PC-9 (cell line): ENCODE measurements around the gene CA5A. TPM values are rescaled to one million over a fixed set of nuclear protein-coding genes. Genes with fewer than 3 reads are reported as not detected.
"Not testable (repeated sequence)": the region's sequence is repeated elsewhere in the genome, so short reads cannot be mapped to it uniquely, and the experiment has no call there.

Source experiments
- BruUV-seq: library from RNA; stranded (reverse); fragments of 400-500 nt; replicated peaks from 2 replicates; lab custom pipeline; 2021; lab: Mats Ljungman, UMichigan
- CTCF ChIA-PET: fragments of 300-600 bp; sonication (Branson Sonifier 250); formaldehyde crosslinking; loops from one replicate; lab custom pipeline; 2022; ENCODE audit warnings: antibody characterized with exemption; lab: Charles Lee
- POLR2A ChIA-PET: fragments of 300-600 bp; sonication (Branson Sonifier 250); formaldehyde crosslinking; loops from one replicate; lab custom pipeline; 2022; ENCODE audit warnings: antibody characterized with exemption; ENCODE audit not compliant: unreplicated experiment; lab: Charles Lee
- DNase-seq, 2 experiments: peaks; one replicate each; pipeline versions ENCODE4 v3.0.0 to v3.0.0-alpha.2; 2015 to 2022; ENCODE audit warnings: mixed read lengths in 1 of 2
- H2AFZ ChIP-seq: fragments of 200-600 bp; sonication (generic); 2 replicates; pipeline ENCODE4 v1.8.1; 2017; ENCODE audit warnings: antibody characterized with exemption
- H3F3A ChIP-seq: fragments of 200-600 bp; sonication (generic); 2 replicates; pipeline ENCODE4 v1.8.1; 2017; ENCODE audit warnings: antibody characterized with exemption, mild to moderate bottlenecking, low read depth; ENCODE audit not compliant: insufficient read depth
- H3K27ac ChIP-seq: fragments of 200-600 bp; sonication (generic); 2 replicates; pipeline ENCODE4 v1.6.1; 2016; ENCODE audit warnings: mixed run types
- H3K27me3 ChIP-seq: fragments of 200-600 bp; sonication (generic); 2 replicates; pipeline ENCODE4 v1.6.1; 2016; ENCODE audit warnings: low read depth, mixed run types; ENCODE audit not compliant: insufficient read depth
- H3K36me3 ChIP-seq: fragments of 200-600 bp; sonication (generic); 2 replicates; pipeline ENCODE4 v1.6.1; 2016; ENCODE audit warnings: low read depth, mixed run types
- H3K4me1 ChIP-seq: fragments of 200-600 bp; sonication (generic); replicated peaks from 2 replicates; pipeline ENCODE4 v1.6.1; 2016; ENCODE audit warnings: mixed run types; ENCODE audit not compliant: insufficient read depth
- H3K4me2 ChIP-seq: fragments of 200-600 bp; sonication (generic); 2 replicates; pipeline ENCODE4 v1.6.1; 2017; ENCODE audit warnings: mixed run types
- H3K4me3 ChIP-seq: fragments of 200-600 bp; sonication (generic); 2 replicates; pipeline ENCODE4 v1.6.1; 2016; ENCODE audit warnings: mixed run types
- H3K79me2 ChIP-seq: fragments of 200-600 bp; sonication (generic); 2 replicates; pipeline ENCODE4 v1.6.1; 2017; ENCODE audit warnings: low read depth, mixed run types
- H3K9me2 ChIP-seq: fragments of 200-600 bp; sonication (generic); 2 replicates; pipeline ENCODE4 v1.8.1; 2017; ENCODE audit warnings: mild to moderate bottlenecking; ENCODE audit not compliant: insufficient read depth
- H3K9me3 ChIP-seq: fragments of 200-600 bp; sonication (generic); 2 replicates; pipeline ENCODE4 v1.8.1; 2016; ENCODE audit warnings: low read depth; ENCODE audit not compliant: insufficient read depth
- H4K20me1 ChIP-seq: fragments of 200-600 bp; sonication (generic); 2 replicates; pipeline ENCODE4 v1.8.1; 2017; ENCODE audit not compliant: insufficient read depth
- CTCF ChIP-seq: fragments of 200-600 bp; sonication (generic); conservative IDR thresholded peaks from 2 replicates; pipeline ENCODE4 v1.6.1; 2017; ENCODE audit warnings: mixed run types, antibody characterized with exemption, mild to moderate bottlenecking, moderate library complexity
- EZH2 ChIP-seq: fragments of 200-600 bp; sonication (generic); IDR thresholded peaks from 2 replicates; pipeline ENCODE4 v1.8.0; 2017; ENCODE audit warnings: antibody characterized with exemption, low read depth
- intact Hi-C: fragments of 100-400 bp; cut with micrococcal nuclease; formaldehyde crosslinking; loops from one replicate; pipeline ENCODE4 v1.10.0; 2022; ENCODE audit not compliant: unreplicated experiment
- total RNA-seq: library from RNA; stranded (reverse); gene quantifications from 2 replicates; pipeline ENCODE4 v1.2.3, GENCODE V29; 2021

Gene CA5A
- total RNA-seq, 1 experiment from 2014 or later: 0.26 TPM

DNA sequence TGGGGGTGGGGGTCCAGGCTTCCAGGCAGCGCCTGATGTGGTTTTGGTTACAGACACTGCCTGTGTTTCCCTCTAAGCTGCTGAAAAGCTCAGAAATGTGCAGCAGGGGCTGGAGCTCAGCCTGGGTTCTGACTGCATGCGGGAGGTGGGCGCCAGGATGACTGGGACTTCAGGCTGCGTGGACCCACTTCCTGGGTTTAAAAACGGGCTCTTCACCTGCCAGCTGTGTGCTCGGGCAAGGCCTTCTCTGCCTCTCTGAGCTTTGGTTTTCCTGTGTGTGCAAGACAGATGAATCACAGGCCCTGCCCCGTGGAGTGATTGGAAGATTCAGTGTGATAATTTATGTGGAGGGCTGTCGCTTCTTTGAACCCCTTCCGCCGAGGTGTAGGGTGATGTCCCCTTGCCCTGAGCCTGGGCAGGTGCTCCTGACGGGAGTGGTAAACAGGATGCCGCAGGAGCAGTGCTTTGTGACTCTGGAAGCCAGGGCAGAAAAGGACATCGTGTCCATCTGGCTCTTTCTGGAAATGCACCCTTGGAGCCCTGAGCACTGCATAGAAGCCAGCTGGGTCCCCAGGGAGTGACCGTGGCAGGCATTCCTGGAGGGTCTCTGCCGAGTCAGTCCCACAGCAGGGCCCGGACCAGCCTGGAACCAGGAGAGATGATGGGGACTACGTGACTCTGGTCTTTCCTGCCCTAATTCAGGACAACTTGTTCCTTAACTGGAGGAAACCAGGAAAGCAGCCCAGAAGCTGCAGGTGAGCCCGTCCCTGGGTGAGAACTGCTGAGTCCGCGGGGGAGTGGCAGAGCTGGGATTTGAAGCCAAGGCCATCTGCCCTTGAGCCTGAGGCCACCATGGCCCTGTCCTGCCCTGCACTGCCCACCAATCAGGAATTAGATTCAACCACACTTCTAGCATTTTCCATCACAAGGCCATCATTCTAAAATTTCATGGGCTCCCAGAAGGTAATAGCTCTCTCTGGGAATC lies 38.5 kb downstream of the CA5A start:
- Histone ChIP-seq H3K36me3 (no peaks in the 10 kb centered on the region), H3F3A (no peaks in the 10 kb centered on the region), H3K4me1 (no peaks in the 10 kb centered on the region), H3K27me3 (no peaks in the 10 kb centered on the region), H3K4me2 (no peak overlapping the region), H3K4me3 (no peak overlapping the region), H3K27ac (no peak overlapping the region), H3K9me2 (no peaks in the 10 kb centered on the region), H3K9me3 (no peaks in the 10 kb centered on the region), H3K79me2 (no peaks in the 10 kb centered on the region), H4K20me1 (no peaks in the 10 kb centered on the region), H2AFZ (no peak overlapping the region)
- no peak for DNase-seq
- BruUV-seq: no TSS peak
- intact Hi-C loops: no loop called here
- CTCF ChIA-PET: no interaction called here
- POLR2A ChIA-PET: interaction anchor here (0.6 kb wide), 1 partner anchor 117 kb away, joined by 5 read pairs; no protein-coding TSS in a partner anchor
- TF ChIP-seq EZH2 (no peak), CTCF (no peak)

DNA sequence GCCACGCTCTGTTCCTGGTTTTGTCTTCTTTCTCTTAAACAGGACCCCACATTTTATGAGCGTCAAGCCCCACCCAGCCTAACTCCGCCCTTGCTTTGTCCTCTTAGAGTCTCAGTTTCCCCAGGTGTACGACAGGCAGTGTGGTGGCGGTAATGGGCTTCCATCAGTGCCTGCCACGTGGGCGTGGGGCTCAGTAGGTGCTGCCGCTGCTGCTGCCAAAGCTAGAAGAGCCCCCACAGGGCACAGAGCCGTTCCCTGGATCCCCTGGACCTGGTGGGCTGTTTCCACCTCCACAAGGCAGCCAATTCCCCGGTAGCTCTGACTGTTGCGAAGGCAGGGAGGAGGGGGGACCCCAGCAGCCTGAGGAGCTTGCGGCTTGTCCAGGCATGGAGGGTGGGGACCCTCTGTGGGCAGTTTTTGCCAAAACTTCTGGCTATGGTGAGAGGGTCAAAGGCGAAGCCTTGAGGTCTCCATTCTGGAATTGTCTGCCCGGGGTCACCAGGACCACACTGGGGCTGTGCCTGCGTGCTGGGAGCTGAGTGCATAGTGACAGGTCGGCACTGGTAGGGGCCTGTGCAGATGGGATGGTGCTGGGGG lies 39.3 kb downstream of the CA5A start:
- H3K4me2 ChIP-seq, BruUV-seq, H3K9me3 ChIP-seq, H3K27me3 ChIP-seq, H3K27ac ChIP-seq, H4K20me1 ChIP-seq, intact Hi-C loops, CTCF ChIA-PET, H2AFZ ChIP-seq, H3K4me1 ChIP-seq, H3K4me3 ChIP-seq, H3K79me2 ChIP-seq, H3K36me3 ChIP-seq, H3F3A ChIP-seq, DNase-seq, H3K9me2 ChIP-seq: not testable (repeated sequence)
- POLR2A ChIA-PET: interaction anchor here (0.6 kb wide), 1 partner anchor 22 kb away, joined by 6 read pairs; no protein-coding TSS in a partner anchor

DNA sequence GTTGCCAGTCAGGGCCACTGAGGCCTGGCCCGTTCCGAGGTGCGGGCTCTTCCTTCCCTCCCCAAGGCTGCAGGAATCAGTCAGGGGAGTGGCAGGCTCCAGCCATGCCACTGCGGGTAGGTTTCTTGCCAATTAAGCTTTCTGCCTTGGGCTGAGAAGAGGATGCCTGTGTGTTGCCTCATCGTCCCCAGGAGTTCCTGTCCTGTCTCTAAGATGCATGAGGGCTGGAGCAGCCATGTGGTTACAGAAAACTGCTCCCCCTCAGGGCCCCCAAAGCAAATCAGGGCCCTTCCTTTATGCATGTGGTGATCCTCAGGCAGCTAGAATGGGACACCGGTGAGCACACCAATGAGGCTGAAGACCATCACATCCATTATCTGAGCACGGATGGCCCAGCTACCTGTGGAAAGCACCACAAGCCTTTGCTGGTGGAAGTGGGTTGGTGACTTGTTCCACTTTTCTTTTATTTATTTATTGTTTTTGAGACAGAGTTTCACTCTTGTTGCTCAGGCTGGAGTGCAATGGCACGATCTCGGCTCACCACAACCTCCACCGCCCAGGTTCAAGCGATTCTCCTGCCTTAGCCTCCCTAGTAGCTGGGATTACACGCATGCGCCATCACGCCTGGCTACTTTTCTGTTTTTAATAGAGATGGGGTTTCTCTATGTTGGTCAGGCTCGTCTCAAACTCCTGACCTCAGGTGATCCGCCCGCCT lies 40.0 kb downstream of the CA5A start:
- H3F3A ChIP-seq, CTCF ChIA-PET, H3K27me3 ChIP-seq, H3K4me2 ChIP-seq, H3K4me1 ChIP-seq, H3K79me2 ChIP-seq, DNase-seq, H3K27ac ChIP-seq, H3K4me3 ChIP-seq, intact Hi-C loops, BruUV-seq, H3K9me2 ChIP-seq, H3K9me3 ChIP-seq, H2AFZ ChIP-seq, H3K36me3 ChIP-seq, POLR2A ChIA-PET, H4K20me1 ChIP-seq: not testable (repeated sequence)
